ENCODE data around the gene C14orf132.

DNA sequence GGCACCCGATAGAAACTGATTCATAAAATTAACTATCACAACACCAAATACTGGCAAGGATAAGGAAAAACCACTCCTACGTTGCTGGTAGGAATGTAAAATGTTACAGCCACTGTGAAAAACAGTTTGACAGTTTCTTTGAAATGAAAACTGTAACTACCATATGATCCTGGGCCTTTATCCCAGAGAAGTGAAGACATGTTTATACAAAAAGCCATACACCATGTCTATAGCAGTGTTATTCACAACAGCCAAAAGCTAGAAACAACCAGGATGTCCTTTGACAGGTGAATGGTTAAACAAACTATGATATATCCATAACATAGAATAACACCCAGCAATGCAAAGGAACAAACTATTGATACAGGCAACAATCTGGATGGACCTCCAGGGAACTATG, 3.7 kb upstream of the C14orf132 start:
- TF ChIP-seq, protein P1, sequence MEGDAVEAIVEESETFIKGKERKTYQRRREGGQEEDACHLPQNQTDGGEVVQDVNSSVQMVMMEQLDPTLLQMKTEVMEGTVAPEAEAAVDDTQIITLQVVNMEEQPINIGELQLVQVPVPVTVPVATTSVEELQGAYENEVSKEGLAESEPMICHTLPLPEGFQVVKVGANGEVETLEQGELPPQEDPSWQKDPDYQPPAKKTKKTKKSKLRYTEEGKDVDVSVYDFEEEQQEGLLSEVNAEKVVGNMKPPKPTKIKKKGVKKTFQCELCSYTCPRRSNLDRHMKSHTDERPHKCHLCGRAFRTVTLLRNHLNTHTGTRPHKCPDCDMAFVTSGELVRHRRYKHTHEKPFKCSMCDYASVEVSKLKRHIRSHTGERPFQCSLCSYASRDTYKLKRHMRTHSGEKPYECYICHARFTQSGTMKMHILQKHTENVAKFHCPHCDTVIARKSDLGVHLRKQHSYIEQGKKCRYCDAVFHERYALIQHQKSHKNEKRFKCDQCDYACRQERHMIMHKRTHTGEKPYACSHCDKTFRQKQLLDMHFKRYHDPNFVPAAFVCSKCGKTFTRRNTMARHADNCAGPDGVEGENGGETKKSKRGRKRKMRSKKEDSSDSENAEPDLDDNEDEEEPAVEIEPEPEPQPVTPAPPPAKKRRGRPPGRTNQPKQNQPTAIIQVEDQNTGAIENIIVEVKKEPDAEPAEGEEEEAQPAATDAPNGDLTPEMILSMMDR (IDR thresholded peaks at IDR 0.05) = no peak
- TF ChIP-seq POLR2A (IDR thresholded peaks at IDR 0.05) (no peak), EP300 (IDR thresholded peaks at IDR 0.05) (no peak)
